ENCODE measurements around the gene PIK3C3. TPM values are rescaled to one million over a fixed set of nuclear protein-coding genes. Genes with fewer than 3 reads are reported as not detected.

The PIK3C3 gene
- total and polyA plus RNA-seq, 2 of the 8 experiments (the other 6 are each of a cell fraction or from before 2014, with no cell fraction given) = 15.3 to 47.4 TPM

DNA sequence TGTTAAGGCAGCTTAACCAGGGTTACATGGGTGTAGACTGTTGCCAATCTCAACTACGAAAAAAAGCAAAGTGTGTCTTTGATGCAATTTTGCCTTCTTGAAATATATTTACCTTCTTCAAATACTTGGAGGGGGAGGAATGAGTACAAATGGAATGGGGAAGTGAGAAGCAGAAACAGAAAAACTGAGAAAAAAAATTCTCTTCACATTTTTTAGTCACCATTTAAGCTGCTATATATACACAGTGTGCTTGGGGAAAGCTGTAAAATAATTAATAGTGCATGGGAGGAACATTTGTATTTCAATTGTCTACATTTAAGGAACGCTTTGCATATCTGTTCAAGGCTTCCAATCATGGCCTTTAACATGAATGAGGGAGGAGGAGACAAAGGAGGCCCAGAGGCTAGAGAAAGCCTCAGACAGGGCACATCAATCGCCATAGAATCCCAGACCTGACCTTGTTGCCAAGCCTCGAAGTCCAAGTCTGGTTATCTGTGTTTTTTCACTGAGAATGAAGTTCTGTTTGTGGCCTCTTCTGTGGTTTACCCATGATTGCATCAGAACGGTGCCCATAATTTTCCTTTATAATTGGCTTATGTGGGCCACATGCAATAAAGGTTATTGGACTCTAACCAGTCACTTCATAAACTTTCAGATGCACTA is 158.6 kb downstream of the PIK3C3 start:
- 92% methylated on average over 5 of the region's 5 CpGs; no CpG with 5 or more reads in 1 of the 2 experiments for WGBS, 2 experiments (ENCODE audit: extremely low coverage in 1 of 2, insufficient coverage in 1 of 2, insufficient read length in 1 of 2, insufficient replicate concordance in 2 of 2, low coverage in 1 of 2, low lambda C conversion rate in 2 of 2, missing lambda C conversion rate in 1 of 2)
- no peak overlapping the region for H3K56ac ChIP-seq (replicated peaks; ENCODE audit: insufficient read length, low read depth, low read length)
- FAIRE-seq (no peak), DNase-seq (ENCODE audit: low read depth in 1 of 2, low spot score in 2 of 2) (no peak)
- no peak overlapping the region for H4K5ac ChIP-seq (ENCODE audit: insufficient read length, low read depth, low read length)
- CTCF ChIA-PET (ENCODE audit: partially characterized antibody) = interaction anchor here (0.6 to 3.0 kb wide), 62 partner anchors 8 to 1479 kb away, joined by 3 to 13 read pairs (median 4); no protein-coding TSS in a partner anchor
- H3K4me3 ChIP-seq (ENCODE audit: extremely low read depth in 1 of 4, insufficient read depth in 2 of 4, low read depth in 3 of 4, low read length in 4 of 4) = no peak overlapping the region
- no peaks in the 10 kb centered on the region for H3K79me1 ChIP-seq (ENCODE audit: low read depth, low read length)
- no peak overlapping the region for H3K9ac ChIP-seq (replicated peaks in 1 of 4; ENCODE audit: extremely low read depth in 1 of 4, low read depth in 3 of 4, low read length in 3 of 4)
- no peak overlapping the region for H3K27ac ChIP-seq (ENCODE audit: low read depth, low read length)
- H2BK20ac ChIP-seq (ENCODE audit: low read length) = no peak overlapping the region
- H3K9me3 ChIP-seq (ENCODE audit: insufficient read depth in 2 of 2, low read depth in 1 of 2, low read length in 1 of 2) = no peaks in the 10 kb centered on the region; a peak in 1 of 4 replicates
- H4K8ac ChIP-seq (ENCODE audit: extremely low read depth, insufficient read depth, low read length) = no peak overlapping the region
- no peak overlapping the region for H2BK5ac ChIP-seq (ENCODE audit: low read depth, low read length)
- no peak overlapping the region for H2BK120ac ChIP-seq (replicated peaks; ENCODE audit: low read depth, low read length)
- no peak overlapping the region for H3K14ac ChIP-seq (ENCODE audit: insufficient read length)
- no peaks in the 10 kb centered on the region for H4K20me1 ChIP-seq (replicated peaks in 1 of 2; ENCODE audit: control insufficient read depth in 1 of 2, insufficient read depth in 2 of 2, low read length in 2 of 2)
- H3K4ac ChIP-seq (replicated peaks; ENCODE audit: insufficient read length, low read depth, low read length) = no peak overlapping the region
- H4K91ac ChIP-seq (replicated peaks; ENCODE audit: insufficient read length, low read length) = no peak overlapping the region
- no peaks in the 10 kb centered on the region for H3K4me1 ChIP-seq (replicated peaks in 1 of 4; ENCODE audit: control insufficient read depth in 3 of 4, insufficient read depth in 4 of 4, low read length in 3 of 4)
- no peak overlapping the region for H3K4me2 ChIP-seq (ENCODE audit: insufficient read depth in 1 of 2, low read depth in 2 of 2, low read length in 2 of 2)
- no peaks in the 10 kb centered on the region for H3K36me3 ChIP-seq (ENCODE audit: control insufficient read depth in 2 of 4, insufficient read depth in 4 of 4, low read length in 3 of 4)
- H2BK15ac ChIP-seq (ENCODE audit: low read length) = no peak overlapping the region
- H3K79me2 ChIP-seq (ENCODE audit: control insufficient read depth in 1 of 2, insufficient read depth in 2 of 2, low read length in 2 of 2) = no peaks in the 10 kb centered on the region
- no peak overlapping the region for H2AK5ac ChIP-seq (ENCODE audit: low read depth, low read length)
- H2AFZ ChIP-seq (ENCODE audit: low read length) = peak overlapping the region; percentile 60
- H2BK12ac ChIP-seq (ENCODE audit: low read depth, low read length) = no peak overlapping the region
- POLR2A ChIA-PET (ENCODE audit: partially characterized antibody) = no interaction called here
- no peak overlapping the region for H3K18ac ChIP-seq (ENCODE audit: extremely low read depth, low read length)
- no peaks in the 10 kb centered on the region; the same call in 1 of the 2 replicates for H3K23me2 ChIP-seq (ENCODE audit: low read depth, low read length)
- H3K23ac ChIP-seq (ENCODE audit: insufficient read length) = no peak overlapping the region
- H3K27me3 ChIP-seq (replicated peaks in 1 of 4; ENCODE audit: control insufficient read depth in 3 of 4, extremely low read depth in 1 of 4, insufficient read depth in 3 of 4, low read length in 3 of 4) = no peaks in the 10 kb centered on the region
- no peak for TF ChIP-seq SIN3A (conservative IDR thresholded peaks at IDR 0.05 in 1 of 2, IDR thresholded peaks at IDR 0.05 in 1 of 2; ENCODE audit: low read depth in 1 of 2, low read length in 2 of 2)
- no peak for TF ChIP-seq BCL11A (IDR thresholded peaks at IDR 0.05; ENCODE audit: low read depth in 2 of 2, low read length in 2 of 2)
- TF ChIP-seq SP4 (IDR thresholded peaks at IDR 0.05; ENCODE audit: low read length) = no peak
- no peak for TF ChIP-seq HDAC2 (IDR thresholded peaks at IDR 0.05; ENCODE audit: borderline replicate concordance in 1 of 2, low read depth in 2 of 2, low read length in 2 of 2)
- TF ChIP-seq TAF1 (IDR thresholded peaks at IDR 0.05; ENCODE audit: low read depth, low read length) = no peak
- TF ChIP-seq KDM5A (IDR thresholded peaks at IDR 0.05; ENCODE audit: low read length) = no peak
- TF ChIP-seq CTBP2 (IDR thresholded peaks at IDR 0.05; ENCODE audit: borderline replicate concordance, insufficient read depth, insufficient read length, low read length) = no peak
